Liver (tissue), 9 donors: ENCODE results near the gene RIC8B. TPM values are rescaled to one million over a fixed set of nuclear protein-coding genes. Genes with fewer than 3 reads are reported as not detected.

Experiments
- DNase-seq: peaks from one replicate; pipeline ENCODE4 v3.0.0-alpha.2; 2017; ENCODE audit warnings: low spot score
- H3K27ac ChIP-seq, 2 donors: one replicate each; pipeline ENCODE4 v1.7.0; 2013; ENCODE audit warnings: inconsistent platforms in 2 of 2, low read length in 2 of 2, control low read depth in 1 of 2, low read depth in 1 of 2, mild to moderate bottlenecking in 1 of 2
- H3K27me3 ChIP-seq, 4 donors: one replicate each; pipeline versions ENCODE4 v1.6.1 to v1.7.0; 2013; ENCODE audit warnings: low read length in 3 of 4, inconsistent platforms in 1 of 4, mild to moderate bottlenecking in 1 of 4, moderate library complexity in 1 of 4; ENCODE audit not compliant: control insufficient read depth in 4 of 4, insufficient read depth in 4 of 4
- H3K36me3 ChIP-seq, 4 donors: one replicate each; pipeline versions ENCODE4 v1.6.1 to v1.7.0; 2013; ENCODE audit warnings: low read length in 3 of 4, mild to moderate bottlenecking in 3 of 4, low read depth in 1 of 4, moderate library complexity in 1 of 4; ENCODE audit not compliant: control insufficient read depth in 4 of 4, insufficient read depth in 3 of 4
- H3K4me1 ChIP-seq, 4 donors: one replicate each; pipeline versions ENCODE4 v1.6.1 to v1.7.0; 2013; ENCODE audit warnings: low read length in 3 of 4, mild to moderate bottlenecking in 3 of 4, moderate library complexity in 1 of 4; ENCODE audit not compliant: control insufficient read depth in 4 of 4, insufficient read depth in 4 of 4
- H3K4me3 ChIP-seq, 3 donors: one replicate each; pipeline versions ENCODE4 v1.6.1 to v1.7.0; 2013; ENCODE audit warnings: low read length in 3 of 3, control low read depth in 1 of 3, low read depth in 1 of 3, mild to moderate bottlenecking in 1 of 3
- H3K9ac ChIP-seq, 2 donors: one replicate each; pipeline ENCODE4 v1.7.0; 2013; ENCODE audit warnings: low read length in 2 of 2, mild to moderate bottlenecking in 2 of 2, moderate library complexity in 2 of 2, control low read depth in 1 of 2, low read depth in 1 of 2
- H3K9me3 ChIP-seq, 4 donors: one replicate each; pipeline versions ENCODE4 v1.6.1 to v1.7.0; 2013; ENCODE audit warnings: low read length in 3 of 4; ENCODE audit not compliant: control insufficient read depth in 4 of 4
- ATF3 ChIP-seq: IDR thresholded peaks from 2 replicates; pipeline ENCODE4 v1.6.1; 2016; ENCODE audit warnings: antibody characterized with exemption
- CTCF ChIP-seq: fragments of 150-350 bp; IDR thresholded peaks from 2 replicates; pipeline ENCODE4 v1.5.1; 2017; ENCODE audit warnings: improper control_type of control experiment, low read depth, low read length; ENCODE audit not compliant: missing input control
- EGR1 ChIP-seq, 2 donors: IDR thresholded peaks; 2 replicates each; pipeline ENCODE4 v1.6.1; 2016 to 2018; ENCODE audit warnings: antibody characterized with exemption in 2 of 2, low read depth in 2 of 2
- FOXA1 ChIP-seq: IDR thresholded peaks from 2 replicates; pipeline ENCODE4 v1.6.1; 2016; ENCODE audit warnings: antibody characterized with exemption
- FOXA2 ChIP-seq: IDR thresholded peaks from 2 replicates; pipeline ENCODE4 v1.6.1; 2016; ENCODE audit warnings: antibody characterized with exemption
- GABPA ChIP-seq, 2 donors: IDR thresholded peaks in 1 of 2; conservative IDR thresholded peaks in 1 of 2; 2 replicates each; pipeline ENCODE4 v1.6.1; 2016; ENCODE audit warnings: antibody characterized with exemption in 2 of 2, mild to moderate bottlenecking in 1 of 2, moderate library complexity in 1 of 2
- HNF4A ChIP-seq, 2 donors: conservative IDR thresholded peaks; 2 replicates each; pipeline ENCODE4 v1.6.1; 2016; ENCODE audit warnings: antibody characterized with exemption in 2 of 2, mild to moderate bottlenecking in 2 of 2
- HNF4G ChIP-seq: IDR thresholded peaks from 2 replicates; pipeline ENCODE4 v1.6.1; 2016; ENCODE audit warnings: antibody characterized with exemption
- JUND ChIP-seq, 2 donors: IDR thresholded peaks; 2 replicates each; pipeline ENCODE4 v1.6.1; 2016; ENCODE audit warnings: antibody characterized with exemption in 2 of 2
- MAX ChIP-seq: IDR thresholded peaks from 2 replicates; pipeline ENCODE4 v1.6.1; 2016; ENCODE audit warnings: antibody characterized with exemption
- NR2F2 ChIP-seq: IDR thresholded peaks from 2 replicates; pipeline ENCODE4 v1.6.1; 2016; ENCODE audit warnings: antibody characterized with exemption
- RAD21 ChIP-seq, 2 donors: IDR thresholded peaks; 2 replicates each; pipeline ENCODE4 v1.6.1; 2016; ENCODE audit warnings: antibody characterized with exemption in 2 of 2, mild to moderate bottlenecking in 2 of 2
- REST ChIP-seq: IDR thresholded peaks from 2 replicates; pipeline ENCODE4 v1.6.1; 2016; ENCODE audit warnings: antibody characterized with exemption, mild to moderate bottlenecking
- RXRA ChIP-seq, 2 donors: IDR thresholded peaks; 2 replicates each; pipeline ENCODE4 v1.6.1; 2017 to 2018; ENCODE audit warnings: antibody characterized with exemption in 2 of 2, mild to moderate bottlenecking in 1 of 2
- SP1 ChIP-seq: IDR thresholded peaks from 2 replicates; pipeline ENCODE4 v1.6.1; 2018; ENCODE audit warnings: antibody characterized with exemption, mild to moderate bottlenecking
- TAF1 ChIP-seq: conservative IDR thresholded peaks from 2 replicates; pipeline ENCODE4 v1.6.1; 2016; ENCODE audit warnings: antibody characterized with exemption, mild to moderate bottlenecking
- YY1 ChIP-seq: IDR thresholded peaks from 2 replicates; pipeline ENCODE4 v1.6.1; 2016; ENCODE audit warnings: antibody characterized with exemption, mild to moderate bottlenecking
- ZBTB33 ChIP-seq: IDR thresholded peaks from 2 replicates; pipeline ENCODE4 v1.6.1; 2016; ENCODE audit warnings: antibody characterized with exemption
- WGBS: extraction: QIAGEN DNeasy Blood & Tissue Kit; methylation state at CpG from one replicate; pipeline ENCODE4 v1.1.7; 2013; 5-methylcytosine and 5-hydroxymethylcytosine counted together
- polyA plus RNA-seq, 2 donors: library from polyadenylated mRNA; stranded (reverse) in 1 of 2; unstranded in 1 of 2; fragments of 200-250 nt in 1 of 2; fragments of >200 nt in 1 of 2; fragmentation: Nextera tagmentation in 1 of 2; extraction: Ambion mirVana in 1 of 2; gene quantifications; one replicate each; pipeline versions ENCODE4 v1.2.1 to v1.2.3, GENCODE V29; 2013 to 2015
- total RNA-seq, 2 donors: library from RNA; depleted of rRNA; stranded (reverse); fragments of >200 nt; gene quantifications; one replicate each; pipeline ENCODE4 v1.2.3, GENCODE V29; 2014
- donor health status: healthy.
- donor health status: healthy.
- donor health status: healthy.
- donor health status: healthy.
- donor health status: healthy.

Gene RIC8B
- total and polyA plus RNA-seq, 4 donors: 2.7 to 15.1 (median 4.2) TPM

GRCh38 chr12:106910202-106910601, 135.7 kb downstream of the RIC8B start (continued):
- TF ChIP-seq JUND (IDR thresholded peaks at IDR 0.05): no peak

- no peak for TF ChIP-seq GABPA (IDR thresholded peaks at IDR 0.05 in 1 of 2, conservative IDR thresholded peaks at IDR 0.05 in 1 of 2)
- no peak for TF ChIP-seq REST
- TF ChIP-seq EGR1 (IDR thresholded peaks at IDR 0.05; ENCODE audit: low read depth in 2 of 2): no peak
- TF ChIP-seq SP1: no peak
- TF ChIP-seq ZBTB33: no peak
- no peak for TF ChIP-seq JUND (IDR thresholded peaks at IDR 0.05)
- no peak for TF ChIP-seq TAF1
- TF ChIP-seq RAD21 (IDR thresholded peaks at IDR 0.05): no peak
- TF ChIP-seq CTCF: no peak
- TF ChIP-seq YY1: no peak
- TF ChIP-seq HNF4G: no peak
- no peak for TF ChIP-seq RXRA (IDR thresholded peaks at IDR 0.05)
- no peak for TF ChIP-seq NR2F2
- TF ChIP-seq MAX: no peak
- no peak for TF ChIP-seq FOXA2
- no peak for TF ChIP-seq HNF4A (conservative IDR thresholded peaks at IDR 0.05)
- TF ChIP-seq ATF3: no peak
- TF ChIP-seq FOXA1: no peak
- WGBS: 88% methylated on average over 6 of the region's 6 CpGs
- peaks cover 0 to 3% (median 2%) of the 10 kb centered on the region in 4 donors for H3K27me3 ChIP-seq
Measured at GRCh38 chr12:106911581-106911980, 137.1 kb downstream of the RIC8B start.

More at GRCh38 chr12:106911581-106911980, 137.1 kb downstream of the RIC8B start:
- H3K9ac ChIP-seq: no peak overlapping the region
- DNase-seq: no peak
- H3K4me1 ChIP-seq: no peaks in the 10 kb centered on the region
- peaks cover 0 to 4% (median 0%) of the 10 kb centered on the region in 4 donors for H3K9me3 ChIP-seq
- no peak overlapping the region for H3K4me3 ChIP-seq
- no peaks in the 10 kb centered on the region for H3K36me3 ChIP-seq
- H3K27ac ChIP-seq: no peak overlapping the region
